HG03103 (cell line): ENCODE measurements around the gene DIO3.

Experiments
- ATAC-seq: cut with Tn5 transposase; IDR thresholded peaks from one replicate; pipeline ENCODE4 v1.9.1; 2021; ENCODE audit warnings: low read depth; ENCODE audit not compliant: unreplicated experiment

DIO3 gene

DNA sequence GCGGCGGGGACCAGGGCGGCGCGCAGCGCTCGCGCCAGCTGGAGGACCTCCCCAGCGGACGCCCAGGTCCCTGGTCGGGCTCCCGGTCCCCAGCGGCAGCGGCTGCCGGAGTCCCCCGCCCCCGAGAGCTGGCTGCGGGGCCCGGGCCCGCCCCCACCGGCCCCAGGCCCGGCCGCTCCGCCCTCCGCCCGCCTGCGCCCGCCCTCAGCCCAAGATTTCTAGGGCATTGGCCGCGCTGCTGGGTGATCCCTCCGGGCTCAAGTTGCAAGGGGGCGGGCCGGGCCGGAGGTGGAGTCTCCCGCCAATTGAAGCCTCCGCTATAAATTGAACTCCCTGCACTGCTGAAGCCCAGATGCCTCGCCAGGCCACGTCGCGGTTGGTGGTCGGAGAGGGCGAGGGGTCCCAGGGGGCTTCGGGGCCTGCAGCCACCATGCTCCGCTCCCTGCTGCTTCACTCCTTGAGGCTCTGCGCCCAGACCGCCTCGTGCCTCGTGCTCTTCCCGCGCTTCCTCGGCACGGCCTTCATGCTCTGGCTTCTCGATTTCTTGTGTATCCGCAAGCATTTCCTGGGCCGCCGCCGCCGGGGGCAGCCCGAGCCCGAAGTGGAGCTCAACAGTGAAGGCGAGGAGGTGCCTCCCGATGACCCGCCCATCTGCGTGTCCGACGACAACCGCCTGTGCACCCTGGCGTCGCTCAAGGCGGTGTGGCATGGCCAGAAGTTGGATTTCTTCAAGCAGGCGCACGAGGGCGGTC, at the start of gene DIO3:
Gene DIO3 (plus strand): TSS at position 351 of the 752 bp plus-strand sequence.
- ATAC-seq: no peak

DNA sequence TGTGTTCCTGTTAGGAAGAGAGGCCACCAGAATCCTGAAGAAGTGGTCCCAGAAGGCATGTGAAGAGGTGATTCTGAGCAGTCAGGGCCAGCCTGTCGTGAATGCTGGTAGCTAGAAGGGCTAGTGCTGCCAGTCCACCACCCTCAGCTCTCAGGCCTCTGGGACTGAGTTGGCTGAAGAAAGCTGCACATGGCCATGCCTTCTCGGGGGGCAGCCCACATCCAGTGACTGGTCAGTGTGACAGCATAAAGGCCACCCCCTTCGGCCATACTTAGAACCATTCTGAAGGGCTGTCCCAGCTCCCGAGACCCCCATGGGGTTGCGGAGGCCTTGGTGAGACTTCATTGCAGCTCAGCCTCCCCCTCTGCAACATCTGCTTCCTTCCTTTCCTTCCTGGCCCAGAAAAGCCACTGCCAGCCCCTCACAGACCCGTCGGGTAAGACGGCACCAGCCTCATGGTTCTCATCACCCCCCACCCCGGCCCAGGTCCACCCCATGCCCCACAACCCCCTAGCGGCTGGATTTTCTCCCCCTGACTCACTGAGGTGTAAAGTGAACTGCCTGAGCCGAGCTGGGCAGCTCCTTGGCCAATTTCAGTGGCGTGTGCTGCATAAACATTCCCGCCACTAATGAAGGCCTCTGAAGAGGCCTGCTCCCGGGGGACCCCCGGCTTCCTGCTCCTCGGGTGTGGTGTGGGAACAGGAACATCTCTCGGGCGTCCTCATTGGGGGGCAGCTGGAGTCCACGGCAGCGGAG, 49.5 kb upstream of the DIO3 start:
- no peak for ATAC-seq

DNA sequence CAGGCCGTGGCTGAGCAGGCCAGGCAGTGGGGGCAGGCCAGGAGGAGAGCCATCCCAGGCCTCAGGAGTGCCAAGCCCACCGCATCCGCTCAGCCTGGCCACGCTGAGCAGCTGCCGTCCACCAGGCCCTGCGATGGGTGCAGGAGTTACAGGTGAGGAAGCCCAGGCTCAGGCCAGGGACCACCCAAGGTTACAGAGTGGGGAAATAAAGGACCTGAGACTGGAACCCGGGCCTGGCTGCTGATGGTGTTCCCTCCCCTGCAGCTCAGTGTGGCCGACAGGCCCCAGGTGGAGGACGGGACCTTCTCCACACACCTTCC, 49.0 kb upstream of the DIO3 start:
- no peak for ATAC-seq

DNA sequence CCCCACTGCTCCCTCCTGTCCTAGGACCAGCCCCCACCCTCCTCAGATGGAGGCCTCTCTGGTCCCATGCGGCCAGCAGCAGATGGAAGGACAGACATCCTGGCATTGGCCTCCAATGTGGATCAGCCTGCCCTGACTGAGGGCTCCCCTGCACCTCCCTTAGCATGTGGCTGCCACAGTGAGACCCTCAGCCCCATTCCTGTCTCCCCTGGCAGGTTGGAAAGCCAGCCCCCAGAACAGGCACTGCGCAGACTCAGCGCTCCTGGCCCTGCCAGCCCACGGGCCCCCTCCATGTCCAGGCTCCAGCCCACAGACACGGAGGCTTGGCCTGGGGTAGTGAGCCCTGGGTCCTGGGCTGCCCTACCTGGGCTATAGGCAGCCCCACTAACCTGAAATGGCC, 47.2 kb upstream of the DIO3 start:
- no peak for ATAC-seq

DNA sequence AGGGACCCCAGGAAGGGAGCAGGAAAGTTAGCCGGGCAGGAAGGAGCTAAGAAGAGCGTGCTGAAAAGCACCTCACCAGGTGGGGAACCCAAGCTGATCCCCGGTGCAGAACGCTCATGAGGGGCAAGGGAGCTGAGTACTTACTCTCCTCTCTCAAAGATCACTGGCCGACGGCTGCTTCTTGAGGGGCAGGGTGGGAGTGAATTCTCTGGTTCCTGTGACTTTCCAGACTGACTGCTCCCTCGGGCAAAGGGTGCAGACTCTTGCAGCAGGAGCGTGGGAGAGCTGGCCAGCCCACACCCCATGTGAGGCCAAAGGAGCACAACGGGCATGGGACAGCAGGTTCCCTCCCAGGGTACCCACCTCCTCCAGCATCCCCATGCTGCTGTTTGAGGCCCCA, 44.9 kb upstream of the DIO3 start:
- ATAC-seq: no peak

DNA sequence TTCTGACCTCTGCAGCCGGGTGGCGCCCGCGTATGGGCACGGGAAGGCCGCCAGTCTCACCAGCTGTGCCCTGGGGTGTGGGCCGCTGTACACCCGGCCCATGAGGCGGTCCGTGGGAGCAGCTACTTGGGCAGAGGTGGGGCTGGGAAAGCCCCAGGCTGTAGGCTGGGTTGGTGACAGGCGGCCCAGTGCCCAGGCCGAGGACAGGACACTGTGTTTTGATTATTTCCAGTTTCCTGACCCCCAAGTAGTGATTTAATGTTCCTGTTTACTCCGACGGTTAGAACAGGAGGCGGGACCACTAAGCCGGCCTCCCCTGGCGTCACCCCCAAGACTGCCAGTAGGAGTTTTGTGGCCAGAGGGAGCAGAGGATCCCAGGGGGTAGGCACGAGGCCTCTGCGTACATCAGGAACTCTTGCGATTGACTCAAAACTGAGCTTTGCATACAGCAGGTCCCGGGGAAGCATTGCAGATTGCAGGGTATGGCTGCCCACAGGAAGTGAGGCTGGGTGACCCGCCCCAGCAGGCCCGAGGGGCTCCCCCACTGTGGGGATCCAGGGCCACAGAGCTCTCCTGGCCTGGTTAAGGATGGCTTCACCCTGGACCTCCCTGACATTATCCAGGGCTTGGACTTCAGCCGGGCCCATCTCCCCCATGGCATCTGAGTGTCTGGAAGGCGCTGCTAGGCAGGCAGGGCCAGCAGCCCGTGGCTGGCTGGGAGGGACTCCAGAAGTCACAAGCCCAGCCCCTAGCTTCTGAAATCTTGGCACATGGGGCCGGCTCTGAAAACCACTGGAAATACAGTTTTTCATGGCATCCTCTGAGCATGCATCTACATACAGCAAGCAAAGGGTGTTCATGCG, 42.5 kb upstream of the DIO3 start:
- no peak for ATAC-seq

DNA sequence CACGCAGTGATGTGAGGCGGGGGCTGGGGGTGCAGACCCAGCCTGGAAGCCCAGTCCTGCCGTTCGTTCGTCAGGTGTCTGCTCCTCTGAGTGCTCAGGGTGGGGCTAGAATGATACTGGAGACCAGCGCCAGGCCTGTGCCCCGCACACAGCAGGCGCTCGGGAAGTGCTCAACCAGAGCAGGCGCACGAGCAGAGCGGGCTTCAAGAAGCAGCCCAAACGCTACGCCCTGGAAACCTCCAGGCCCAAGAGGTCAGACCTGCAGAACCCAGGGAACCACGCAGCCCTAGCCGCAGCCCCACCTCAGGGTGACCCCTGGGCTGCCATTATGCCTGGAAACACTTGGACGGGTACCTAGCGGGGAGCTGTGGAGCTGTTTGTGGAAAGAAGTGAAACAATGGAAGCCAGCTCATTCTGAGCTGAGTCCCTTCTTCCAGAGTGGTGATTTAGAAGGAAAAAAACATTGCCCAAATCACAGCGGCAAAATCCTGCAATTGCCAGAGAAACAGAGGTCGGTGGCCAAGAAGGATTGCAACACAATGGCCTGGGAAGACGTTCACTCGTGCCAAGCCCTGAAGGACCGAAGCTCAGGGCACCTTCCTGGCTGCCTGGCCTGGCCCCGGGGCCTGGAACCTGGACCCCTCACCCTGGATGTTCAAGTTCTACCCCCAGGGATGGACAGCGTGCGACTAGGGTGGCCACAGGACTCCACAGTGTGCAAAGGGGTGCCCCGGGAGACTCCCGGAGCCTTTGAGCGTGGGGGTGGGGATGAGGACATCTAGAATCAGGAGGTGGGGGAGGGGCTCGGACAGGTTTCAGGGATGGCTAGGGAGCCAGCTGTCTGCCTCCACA, 40.4 kb upstream of the DIO3 start:
- no peak for ATAC-seq

DNA sequence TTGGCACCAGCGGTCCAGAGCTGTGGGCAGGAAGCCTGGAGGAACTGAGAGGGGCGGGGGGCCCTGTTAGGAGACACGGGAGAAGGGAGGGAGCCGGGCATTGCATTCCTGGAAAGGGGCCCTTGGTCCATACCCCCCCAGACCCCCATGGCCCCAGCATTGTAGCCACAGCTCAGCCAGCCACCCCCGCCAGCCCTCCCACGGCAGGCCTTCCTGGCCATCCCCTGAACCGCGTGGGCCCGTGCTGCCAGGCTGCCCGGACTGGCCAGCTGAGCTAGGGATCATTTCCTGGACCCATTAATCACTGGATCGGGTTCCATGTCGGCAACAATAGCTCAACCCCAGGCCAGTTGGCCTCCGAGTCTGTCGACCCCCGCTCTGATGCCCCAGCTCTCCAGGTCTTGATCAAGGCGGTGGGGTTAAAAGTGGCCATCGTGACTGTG, 39.8 kb upstream of the DIO3 start:
- no peak for ATAC-seq

DNA sequence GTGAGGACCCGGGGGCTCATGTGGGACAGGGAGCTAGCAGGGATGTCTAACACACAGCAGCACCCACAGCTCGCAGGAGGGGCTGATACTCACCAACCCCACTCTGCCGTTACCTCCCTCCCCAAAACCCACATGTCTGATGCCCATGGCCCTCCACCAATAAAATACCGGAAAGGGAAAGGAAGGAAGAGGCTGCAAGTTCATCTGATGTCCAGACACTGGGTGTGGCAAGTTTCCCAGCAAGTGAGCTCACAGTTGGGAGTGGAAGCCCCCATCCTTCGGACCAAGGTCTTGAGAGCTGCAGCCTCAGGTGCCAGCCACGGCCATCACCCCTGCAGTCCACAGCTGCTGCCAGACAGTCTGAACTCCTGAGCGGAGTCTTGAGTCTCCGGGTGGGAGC, 39.3 kb upstream of the DIO3 start:
- no peak for ATAC-seq

DNA sequence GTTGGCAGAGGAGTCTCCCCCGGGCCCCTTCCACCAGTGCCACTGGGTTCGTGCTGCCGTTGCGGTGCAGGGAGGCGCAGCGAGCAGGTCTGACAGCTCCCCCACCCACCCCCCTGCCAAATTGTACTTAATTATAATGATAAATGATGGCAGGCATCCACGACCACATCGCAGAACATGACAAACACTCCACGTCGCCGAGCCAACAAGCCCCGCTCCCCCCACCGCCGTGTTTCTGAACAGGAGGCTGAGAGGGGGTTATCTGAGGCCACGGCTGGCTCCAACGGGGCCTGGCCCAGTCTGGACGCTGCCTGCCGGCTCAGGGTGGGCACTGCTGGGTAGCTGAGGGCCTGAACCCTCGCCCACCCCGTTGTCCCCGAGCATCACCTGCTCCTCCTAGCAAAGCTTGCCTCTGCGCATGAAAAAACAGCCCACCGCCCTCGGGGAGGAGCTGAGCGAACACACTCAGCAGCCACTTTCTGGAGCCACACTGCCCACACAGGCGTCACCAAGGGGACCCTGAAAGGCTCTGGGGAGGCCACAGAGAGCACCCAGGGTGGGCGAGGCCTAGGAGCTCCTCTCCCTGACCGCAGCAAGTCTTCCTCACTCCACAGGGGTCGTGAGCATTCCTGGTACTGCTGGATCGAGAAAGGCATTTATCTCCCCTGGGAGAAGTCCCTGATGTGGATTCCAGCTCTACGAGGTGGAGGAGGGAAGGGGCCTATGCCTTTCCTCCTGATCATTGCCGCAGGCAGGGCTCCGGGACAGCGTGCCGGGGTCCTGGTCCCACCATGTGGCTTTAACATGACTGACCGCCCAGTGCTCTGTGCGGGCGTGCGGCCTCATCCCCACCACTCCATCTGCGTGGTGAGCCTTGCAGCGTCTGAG, 35.4 kb upstream of the DIO3 start:
- no peak for ATAC-seq

DNA sequence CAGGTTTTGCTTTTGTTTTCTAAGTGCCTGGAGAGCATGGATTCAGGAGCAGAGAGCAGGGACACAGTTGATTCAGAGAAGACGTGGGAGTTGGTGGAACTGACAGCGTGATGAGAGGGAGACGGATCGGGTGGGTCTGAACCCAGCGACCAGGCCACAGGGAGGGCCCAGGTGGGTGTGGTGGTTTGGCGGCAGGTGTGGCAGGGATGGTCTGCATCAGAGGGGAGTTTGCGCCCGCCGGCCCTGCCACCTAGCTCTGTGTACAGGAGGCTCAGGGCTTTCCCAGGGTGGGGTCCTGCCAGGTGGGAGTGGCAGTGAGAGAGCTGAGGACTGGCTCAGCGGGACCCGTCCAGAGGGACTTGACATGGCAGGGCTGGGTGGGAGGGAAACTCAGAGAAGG, 33.3 kb upstream of the DIO3 start:
- no peak for ATAC-seq

DNA sequence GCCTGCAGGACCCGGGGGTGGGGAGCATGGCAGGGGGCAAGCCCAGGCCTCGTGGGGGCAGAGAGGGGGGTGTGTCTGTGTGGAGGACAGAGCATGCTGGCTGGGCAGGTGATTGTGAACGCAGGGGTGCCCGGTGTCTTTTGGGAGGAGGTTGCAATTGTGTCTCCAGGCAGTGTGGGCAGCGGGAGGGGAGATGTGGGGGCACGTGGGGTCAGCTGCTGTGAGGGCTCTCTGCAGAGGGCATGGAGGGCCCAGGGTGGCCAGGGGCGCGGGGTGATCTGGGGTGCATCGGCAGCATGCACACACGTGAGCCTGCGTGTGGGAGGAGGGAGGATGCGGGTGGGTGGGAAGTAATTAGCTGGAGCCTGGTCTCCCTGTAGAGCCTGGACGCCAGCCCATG, 32.2 kb upstream of the DIO3 start:
- no peak for ATAC-seq

DNA sequence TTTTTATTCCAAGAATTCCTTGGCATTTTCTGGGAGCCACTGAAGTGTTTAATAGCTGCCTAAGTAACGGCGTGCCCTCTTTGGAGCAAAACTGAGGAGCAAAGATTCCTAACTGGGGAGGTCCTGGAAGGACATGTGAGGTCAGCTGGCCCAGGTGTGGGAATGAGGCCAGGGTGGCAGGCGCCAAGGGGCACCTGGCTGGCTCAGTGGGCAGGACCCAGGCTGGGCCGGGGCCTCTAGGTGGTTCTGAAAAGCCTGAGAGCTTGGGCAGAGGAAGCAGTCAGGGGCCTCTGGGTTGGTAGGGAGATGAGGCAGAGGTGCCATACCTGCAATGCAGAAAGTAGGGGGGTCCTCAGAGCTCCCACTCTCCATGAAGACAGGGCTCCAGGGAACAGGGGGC, 27.1 kb upstream of the DIO3 start:
- no peak for ATAC-seq

DNA sequence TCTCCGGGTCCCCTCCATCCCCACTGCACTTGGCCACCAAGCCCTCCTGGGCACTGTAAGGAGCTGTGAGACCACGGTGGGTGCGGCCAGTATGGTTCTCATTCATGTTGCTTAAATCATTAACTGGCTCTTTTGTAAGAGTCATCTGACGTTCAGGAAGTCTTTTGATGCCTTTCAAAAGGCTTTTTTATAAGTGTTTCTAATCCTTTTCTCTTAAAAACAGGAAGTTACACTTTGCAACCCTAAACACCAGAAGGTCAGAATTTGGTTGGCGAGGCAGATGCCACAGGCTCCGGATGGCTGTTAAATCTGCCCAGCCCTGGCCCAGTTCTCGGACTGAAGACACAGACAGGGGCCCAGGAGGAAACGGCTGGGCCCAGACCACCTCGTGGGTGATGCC, 26.1 kb upstream of the DIO3 start:
- no peak for ATAC-seq

DNA sequence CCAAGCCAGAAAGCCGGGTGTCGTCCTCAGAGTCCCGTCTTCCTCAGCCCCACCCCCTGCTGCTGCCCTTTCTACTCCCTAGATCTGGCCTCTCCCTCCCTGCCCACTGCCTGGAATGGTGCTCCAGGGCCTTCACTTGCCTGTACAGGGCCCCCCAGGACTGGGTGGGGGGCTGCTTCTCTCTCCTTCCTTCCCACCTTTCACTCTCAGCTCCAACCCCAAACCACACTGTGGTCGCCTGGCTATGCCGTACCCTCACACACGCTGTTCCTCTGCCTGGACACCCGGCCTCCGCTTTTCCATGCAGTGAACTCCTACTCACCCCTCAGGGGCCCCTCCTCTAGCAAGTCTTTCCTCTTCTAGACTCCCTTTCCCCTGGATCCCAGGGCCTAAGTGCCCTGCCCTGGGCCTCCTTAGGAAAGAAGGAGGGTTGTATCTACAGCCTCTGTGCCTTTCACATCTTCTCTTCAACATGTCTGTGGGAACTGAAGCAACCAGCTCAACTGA, 25.5 kb upstream of the DIO3 start:
- no peak for ATAC-seq

DNA sequence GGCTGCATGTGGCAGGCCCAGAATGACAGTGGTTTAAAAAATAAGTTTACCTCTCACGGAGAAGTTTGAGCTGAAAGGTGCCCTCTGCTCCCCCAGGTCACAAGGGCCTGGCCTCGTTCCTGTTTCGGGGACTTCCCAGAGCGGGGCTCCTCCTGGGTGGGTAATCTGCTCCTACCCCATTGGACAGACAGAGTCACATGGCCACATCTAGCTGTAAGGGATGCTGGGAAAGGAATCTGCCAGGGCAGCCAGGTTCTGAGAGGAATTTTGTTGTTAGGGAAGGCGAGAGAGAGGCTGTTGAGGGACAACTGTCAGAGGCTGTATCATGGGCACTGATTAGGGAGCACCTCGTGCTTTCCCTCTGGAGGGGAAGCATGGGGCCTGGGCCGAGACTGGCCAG, 24.0 kb upstream of the DIO3 start:
- ATAC-seq: no peak

DNA sequence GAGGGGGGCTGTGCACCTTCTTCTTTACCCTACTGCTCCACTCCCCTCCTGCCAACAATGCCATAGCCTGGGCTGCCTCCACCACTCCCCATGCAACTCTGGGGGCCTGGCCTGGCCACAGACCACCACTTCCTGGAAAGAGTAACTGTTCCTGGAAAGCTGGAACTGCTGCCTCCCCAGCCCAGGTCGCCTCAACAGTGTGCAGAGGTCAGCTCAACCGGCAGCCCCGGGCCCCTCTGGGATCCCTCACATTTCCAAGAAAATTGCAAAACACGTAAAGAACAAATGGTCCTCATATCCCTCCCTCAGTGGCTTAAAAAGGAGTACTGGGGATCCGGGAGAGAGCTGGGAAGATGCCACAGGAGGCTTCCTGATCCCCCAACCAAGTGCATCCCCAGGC, 22.4 kb upstream of the DIO3 start:
- ATAC-seq: no peak

DNA sequence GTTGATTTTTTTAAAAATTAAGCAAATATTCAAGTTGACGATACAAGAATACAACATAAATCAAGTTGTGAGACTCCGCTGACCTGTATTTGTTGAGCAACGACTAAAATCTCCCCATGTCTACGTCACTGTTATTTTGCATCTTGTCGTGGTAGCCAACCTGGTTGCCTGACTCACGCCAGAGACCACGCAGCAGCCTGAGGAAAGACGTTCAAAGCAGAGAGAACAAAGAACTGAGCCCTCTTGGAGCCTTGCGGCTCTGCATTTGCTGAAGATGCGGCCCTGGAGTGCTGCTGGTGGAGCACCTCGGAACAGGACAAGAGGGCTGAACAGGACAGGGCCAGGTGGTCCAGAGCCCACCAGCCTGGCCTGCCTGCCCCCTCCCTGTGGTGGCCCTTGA, 21.4 kb upstream of the DIO3 start:
- no peak for ATAC-seq
